GM12878 (cell line): Measurements from ENCODE around the gene ATP5F1D.
A peak's percentile ranks its signal among the peaks of the same experiment; 100 is the strongest.

Experiments used
- ASH2L ChIP-seq: fragments of 300-600, 200-600 bp; sonication (generic); IDR thresholded peaks from 2 replicates; pipeline ENCODE4 v1.6.1; 2017; ENCODE audit warnings: low read depth, mild to moderate bottlenecking, borderline replicate concordance
- ATF2 ChIP-seq: IDR thresholded peaks from 2 replicates; pipeline ENCODE4 v1.6.1; 2012; ENCODE audit warnings: low read length, inconsistent platforms
- CREM ChIP-seq: IDR thresholded peaks from 2 replicates; pipeline ENCODE4 v1.6.1; 2014; ENCODE audit warnings: antibody characterized with exemption, low read depth
- CTCF ChIP-seq, 3 experiments: IDR thresholded peaks in 2 of 3; conservative IDR thresholded peaks in 1 of 3; 2 replicates each; pipeline ENCODE4 v1.5.1; 2011; ENCODE audit warnings: low read depth in 3 of 3, low read length in 3 of 3, mild to moderate bottlenecking in 3 of 3, control low read depth in 2 of 3, moderate library complexity in 2 of 3, inconsistent platforms in 1 of 3, mixed read lengths in 1 of 3; ENCODE audit not compliant: control insufficient read depth in 2 of 3, insufficient read depth in 1 of 3; ENCODE audit errors: extremely low read depth in 1 of 3
- KDM1A ChIP-seq: fragments of 200-600 bp; sonication (generic); IDR thresholded peaks from 2 replicates; pipeline ENCODE4 v1.6.1; 2016; ENCODE audit warnings: borderline replicate concordance
- NFIC ChIP-seq: IDR thresholded peaks from 2 replicates; pipeline ENCODE4 v1.6.1; 2012; ENCODE audit warnings: low read depth, mild to moderate bottlenecking, inconsistent platforms, low read length, moderate library complexity
- NFYA ChIP-seq: IDR thresholded peaks from 2 replicates; pipeline ENCODE4 v1.6.1; 2011; ENCODE audit warnings: low read depth, mild to moderate bottlenecking, low read length, improper control_type of control experiment, borderline replicate concordance
- NR2C1 ChIP-seq: fragments of 450-650 bp; IDR thresholded peaks from 2 replicates; pipeline ENCODE4 v1.6.1; 2017; ENCODE audit warnings: antibody characterized with exemption, mild to moderate bottlenecking, moderate library complexity
- POLR2AphosphoS5 ChIP-seq: IDR thresholded peaks from 2 replicates; pipeline ENCODE4 v1.6.1; 2011; ENCODE audit warnings: mild to moderate bottlenecking, low read length, inconsistent platforms
- REST ChIP-seq: IDR thresholded peaks from 2 replicates; pipeline ENCODE4 v1.6.1; 2012; ENCODE audit warnings: mild to moderate bottlenecking, low read depth, low read length
- SMAD1 ChIP-seq: fragments of 450-650 bp; IDR thresholded peaks from 2 replicates; pipeline ENCODE4 v1.6.1; 2018; ENCODE audit warnings: mild to moderate bottlenecking, low read depth; ENCODE audit not compliant: partially characterized antibody
- TAF1 ChIP-seq: IDR thresholded peaks from 2 replicates; pipeline ENCODE4 v1.6.1; 2011; ENCODE audit warnings: mild to moderate bottlenecking, low read depth, low read length, borderline replicate concordance
- ZNF24 ChIP-seq: fragments of 450-650 bp; IDR thresholded peaks from 2 replicates; pipeline ENCODE4 v1.6.1; 2017; ENCODE audit warnings: antibody characterized with exemption, mild to moderate bottlenecking

GRCh38 chr19:1270854-1271527, 29.4 kb downstream of the ATP5F1D start:
- TF ChIP-seq CTCF (IDR thresholded peaks at IDR 0.05 in 2 of 3, conservative IDR thresholded peaks at IDR 0.05 in 1 of 3; ENCODE audit: control insufficient read depth in 2 of 3, extremely low read depth in 1 of 3, insufficient read depth in 1 of 3, low read depth in 3 of 3, low read length in 3 of 3), result no peak
- peak; percentile 35; the same call in 1 of the 2 replicates for TF ChIP-seq POLR2AphosphoS5
- no peak for TF ChIP-seq REST
- no peak for TF ChIP-seq NFIC
- no peak for TF ChIP-seq CREM
- no peak for TF ChIP-seq SMAD1
- no peak for TF ChIP-seq NR2C1
- no peak for TF ChIP-seq TAF1
- TF ChIP-seq ATF2, result no peak
- no peak for TF ChIP-seq ZNF24
- TF ChIP-seq NFYA, result no peak
- no peak for TF ChIP-seq ASH2L
- TF ChIP-seq KDM1A, result no peak
